DMS153 treated with DMSO at 0.1 percent for 48 hours (cell line): ENCODE measurements around the gene SLC6A12.
A peak's percentile ranks its signal among the peaks of the same experiment; 100 is the strongest.
"Not testable (repeated sequence)": the region's sequence is repeated elsewhere in the genome, so short reads cannot be mapped to it uniquely, and the experiment has no call there.

Experiments used
- DNase-seq: peaks from one replicate; lab custom pipeline; 2025; ENCODE audit not compliant: unreplicated experiment; lab: John Stamatoyannopoulos, UW

The SLC6A12 gene

GRCh38 chr12:202081-202731, 11.8 kb downstream of the SLC6A12 start:
- peak; percentile 2 for DNase-seq

GRCh38 chr12:201361-201760, 12.6 kb downstream of the SLC6A12 start:
- no peak for DNase-seq

GRCh38 chr12:198705-199104, 15.3 kb downstream of the SLC6A12 start:
- no peak for DNase-seq

GRCh38 chr12:197911-198695, 15.9 kb downstream of the SLC6A12 start:
- DNase-seq = no peak

- DNase-seq = no peak
Measured at GRCh38 chr12:197347-197746, 16.6 kb downstream of the SLC6A12 start.

GRCh38 chr12:196436-196835, 17.5 kb downstream of the SLC6A12 start:
- DNase-seq = no peak

- no peak for DNase-seq
Measured at GRCh38 chr12:195951-196350, 18.0 kb downstream of the SLC6A12 start.

- no peak for DNase-seq
Measured at GRCh38 chr12:195156-195555, 18.8 kb downstream of the SLC6A12 start.

- no peak for DNase-seq
Measured at GRCh38 chr12:194276-194675, 19.7 kb downstream of the SLC6A12 start.

GRCh38 chr12:193261-193660, 20.7 kb downstream of the SLC6A12 start:
- no peak for DNase-seq

GRCh38 chr12:191541-191940, 22.4 kb downstream of the SLC6A12 start:
- no peak for DNase-seq

GRCh38 chr12:190881-191280, 23.1 kb downstream of the SLC6A12 start:
- DNase-seq = no peak

GRCh38 chr12:189622-189962, 24.4 kb downstream of the SLC6A12 start:
- no peak for DNase-seq

GRCh38 chr12:188910-189621, 24.9 kb downstream of the SLC6A12 start:
- peak; percentile 23 for DNase-seq

- DNase-seq = not testable (repeated sequence)
Measured at GRCh38 chr12:187986-188909, 25.7 kb downstream of the SLC6A12 start.

- DNase-seq = no peak
Measured at GRCh38 chr12:186006-186625, 27.8 kb downstream of the SLC6A12 start.

GRCh38 chr12:185576-185955, 28.4 kb downstream of the SLC6A12 start:
- DNase-seq = no peak

- DNase-seq = no peak
Measured at GRCh38 chr12:184811-185575, 29.0 kb downstream of the SLC6A12 start.

- no peak for DNase-seq
Measured at GRCh38 chr12:182381-182892, 31.5 kb downstream of the SLC6A12 start.

- DNase-seq = no peak
Measured at GRCh38 chr12:181921-182320, 32.0 kb downstream of the SLC6A12 start.
